Suprapubic skin (tissue), 4 donors: ENCODE measurements around the gene TMEM253. TPM values are rescaled to one million over a fixed set of nuclear protein-coding genes. Genes with fewer than 3 reads are reported as not detected.
A peak's percentile ranks its signal among the peaks of the same experiment; 100 is the strongest.

Experiments
- DNase-seq, 2 donors: peaks; one replicate each; pipeline ENCODE4 v3.0.0-alpha.2; 2019; ENCODE audit warnings: low spot score in 2 of 2
- H3K27ac ChIP-seq: fragments of 200-600 bp; sonication (generic); one replicate; pipeline ENCODE4 v1.5.1; 2019
- H3K27me3 ChIP-seq: fragments of 200-600 bp; sonication (generic); one replicate; pipeline ENCODE4 v1.5.1; 2019
- H3K36me3 ChIP-seq: fragments of 200-600 bp; sonication (generic); one replicate; pipeline ENCODE4 v1.5.1; 2019
- H3K4me1 ChIP-seq: fragments of 200-600 bp; sonication (generic); one replicate; pipeline ENCODE4 v1.5.1; 2019
- H3K4me3 ChIP-seq: fragments of 200-600 bp; sonication (generic); one replicate; pipeline ENCODE4 v1.5.1; 2019; ENCODE audit warnings: mild to moderate bottlenecking
- H3K9me3 ChIP-seq: fragments of 200-600 bp; sonication (generic); one replicate; pipeline ENCODE4 v1.5.1; 2019
- CTCF ChIP-seq, 2 donors: fragments of 200-600 bp in 1 of 2; fragments of 450-650 bp in 1 of 2; sonication (generic) in 1 of 2; IDR thresholded peaks; one replicate each; pipeline ENCODE4 v1.5.1; 2016 to 2019; ENCODE audit warnings: antibody characterized with exemption in 2 of 2, mild to moderate bottlenecking in 1 of 2, moderate library complexity in 1 of 2
- EP300 ChIP-seq: sonication (generic); formaldehyde crosslinking; IDR thresholded peaks from one replicate; pipeline ENCODE4 v1.6.1; 2017; ENCODE audit warnings: antibody characterized with exemption
- POLR2A ChIP-seq, 2 donors: fragments of 450-650 bp; IDR thresholded peaks; one replicate each; pipeline ENCODE4 v1.6.1; 2017; ENCODE audit warnings: antibody characterized with exemption in 2 of 2, mild to moderate bottlenecking in 2 of 2, moderate library complexity in 2 of 2
- POLR2AphosphoS5 ChIP-seq, 3 donors: sonication (generic); formaldehyde crosslinking; IDR thresholded peaks; one replicate each; pipeline ENCODE4 v1.6.1; 2017; ENCODE audit warnings: antibody characterized with exemption in 3 of 3
- WGBS: methylation state at CpG from one replicate; pipeline ENCODE4 v1.1.5; 2018; 5-methylcytosine and 5-hydroxymethylcytosine counted together
- total RNA-seq, 4 donors: library from RNA; depleted of rRNA; stranded (reverse); fragments of >200 nt; gene quantifications; one replicate each; pipeline ENCODE4 v1.1.0, GENCODE V29; 2016

Gene TMEM253
- total RNA-seq, 4 donors from 2014 or later: 0.53 to 2.0 (median 0.83) TPM; not detected in 1

- TF ChIP-seq CTCF (IDR thresholded peaks at IDR 0.05) (peak in 1 of 2 donors; percentile 38), POLR2AphosphoS5 (IDR thresholded peaks at IDR 0.05) (no peak), EP300 (no peak)
- Histone ChIP-seq H3K9me3 (no peaks in the 10 kb centered on the region), H3K36me3 (no peaks in the 10 kb centered on the region), H3K4me3 (peak overlapping the region; percentile 88), H3K27ac (peak overlapping the region; percentile 90), H3K27me3 (no peaks in the 10 kb centered on the region), H3K4me1 (peaks cover 42% of the 10 kb centered on the region)
- WGBS: 41% methylated on average over 37 of the region's 45 CpGs
- peak in 1 of 2 donors; percentile 75 for DNase-seq
Observed at GRCh38 chr14:21068521-21069387, 32.1 kb upstream of the TMEM253 start.

- 3% methylated on average over 35 of the region's 40 CpGs for WGBS
- DNase-seq: peak in 1 of 2 donors; percentile 78
- no peak for TF ChIP-seq POLR2AphosphoS5 (IDR thresholded peaks at IDR 0.05)
- no peak for TF ChIP-seq POLR2A (IDR thresholded peaks at IDR 0.05)
- TF ChIP-seq CTCF (IDR thresholded peaks at IDR 0.05): no peak
- no peak for TF ChIP-seq EP300
- Histone ChIP-seq H3K36me3 (peaks cover 6% of the 10 kb centered on the region), H3K27me3 (no peaks in the 10 kb centered on the region), H3K4me1 (peaks cover 42% of the 10 kb centered on the region), H3K27ac (peak overlapping the region; percentile 90), H3K4me3 (peak overlapping the region; percentile 88), H3K9me3 (no peaks in the 10 kb centered on the region)
Observed at GRCh38 chr14:21069388-21070082, 31.3 kb upstream of the TMEM253 start.

- Histone ChIP-seq H3K4me3 (peak within 1 kb of the TSS; percentile 88), H3K27ac (peak within 1 kb of the TSS; percentile 90), H3K9me3 (no peaks in the 10 kb centered on the region), H3K4me1 (peaks cover 42% of the 10 kb centered on the region), H3K36me3 (peaks cover 7% of the 10 kb centered on the region), H3K27me3 (no peaks in the 10 kb centered on the region)
- DNase-seq: no peak
- WGBS: 4% methylated on average over 11 of the region's 63 CpGs
- TF ChIP-seq POLR2AphosphoS5 (IDR thresholded peaks at IDR 0.05) (no peak), POLR2A (IDR thresholded peaks at IDR 0.05) (no peak), EP300 (no peak), CTCF (IDR thresholded peaks at IDR 0.05) (no peak)
Observed at GRCh38 chr14:21070083-21070609, 30.7 kb upstream of the TMEM253 start, which contains the start of gene ARHGEF40. ARHGEF40 (plus strand) TSS chr14:21070304; CDS start chr14:21070397, 93 bp downstream.

DNA sequence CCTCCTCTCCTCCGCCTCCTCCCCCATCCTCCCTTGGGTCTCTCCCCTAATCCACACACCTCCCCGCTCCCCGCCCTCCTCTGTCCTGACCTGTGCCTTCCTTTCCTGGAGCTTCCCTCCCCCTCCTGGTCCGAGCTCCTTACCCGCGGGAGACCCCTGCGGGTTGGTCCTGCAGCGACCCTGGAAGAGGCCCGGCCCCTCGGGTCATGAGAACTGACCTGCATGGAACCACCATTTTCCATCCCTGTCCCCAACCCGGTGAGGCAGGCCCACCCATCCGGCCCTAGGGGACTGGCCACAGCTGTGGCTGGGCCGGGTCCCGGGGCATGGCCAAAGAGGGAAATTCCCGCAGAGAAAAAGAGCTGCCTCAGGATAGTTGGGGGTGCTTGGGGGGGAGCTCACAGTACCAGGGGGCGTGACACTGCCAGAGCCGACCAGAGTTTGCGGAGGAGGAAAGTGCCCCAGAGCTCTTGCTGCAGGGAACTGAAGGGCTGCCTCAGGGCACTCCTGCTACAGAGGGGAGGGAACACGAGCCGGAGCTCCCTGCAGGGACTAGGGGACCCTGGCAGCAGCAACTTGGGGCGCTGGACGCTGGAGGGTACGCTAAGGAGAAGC, 30.1 kb upstream of the TMEM253 start:
- H3K27ac ChIP-seq: peak overlapping the region; percentile 90
- peak in 1 of 2 donors; percentile 74 for DNase-seq
- H3K27me3 ChIP-seq: no peaks in the 10 kb centered on the region
- H3K9me3 ChIP-seq: no peaks in the 10 kb centered on the region
- peak overlapping the region; percentile 88 for H3K4me3 ChIP-seq
- TF ChIP-seq POLR2AphosphoS5 (IDR thresholded peaks at IDR 0.05): no peak
- no peak for TF ChIP-seq POLR2A (IDR thresholded peaks at IDR 0.05)
- TF ChIP-seq EP300: no peak
- H3K4me1 ChIP-seq: peaks cover 42% of the 10 kb centered on the region
- H3K36me3 ChIP-seq: peaks cover 12% of the 10 kb centered on the region
- under 1% methylated on average over 23 of the region's 23 CpGs for WGBS

GRCh38 chr14:21071225-21072030, 29.4 kb upstream of the TMEM253 start:
- no peak for TF ChIP-seq CTCF (IDR thresholded peaks at IDR 0.05)
- no peak for TF ChIP-seq POLR2AphosphoS5 (IDR thresholded peaks at IDR 0.05)
- TF ChIP-seq EP300: no peak
- no peak for TF ChIP-seq POLR2A (IDR thresholded peaks at IDR 0.05)
- Histone ChIP-seq H3K9me3 (no peaks in the 10 kb centered on the region), H3K27me3 (no peaks in the 10 kb centered on the region), H3K27ac (peak overlapping the region; percentile 90), H3K4me1 (peaks cover 42% of the 10 kb centered on the region), H3K36me3 (peaks cover 19% of the 10 kb centered on the region), H3K4me3 (peak overlapping the region; percentile 88)
- peak; percentile 88 to 93 for DNase-seq
- 1% methylated on average over 23 of the region's 37 CpGs for WGBS
